Astrocyte (in vitro differentiated cells and primary cell): ENCODE results near the gene IFITM5. TPM values are rescaled to one million over a fixed set of nuclear protein-coding genes. Genes with fewer than 3 reads are reported as not detected.
A peak's percentile ranks its signal among the peaks of the same experiment; 100 is the strongest.

Experiments
- DNase-seq: peaks from one replicate; pipeline ENCODE4 v3.0.0-alpha.2; 2010; ENCODE audit warnings: low read depth
- FAIRE-seq: peaks from 2 replicates; lab custom pipeline; 2011; peaks lifted over from hg19 to GRCh38; lab: Jason Lieb, UNC
- H2AFZ ChIP-seq: 2 replicates; pipeline ENCODE4 v1.6.0; 2012; ENCODE audit warnings: low read depth, low read length, inconsistent platforms
- H3K27ac ChIP-seq: 2 replicates; pipeline ENCODE4 v1.5.1; 2011; ENCODE audit warnings: low read depth, low read length, inconsistent platforms
- H3K27me3 ChIP-seq: 2 replicates; pipeline ENCODE4 v1.6.0; 2011; ENCODE audit warnings: low read length, inconsistent platforms; ENCODE audit not compliant: insufficient read depth
- H3K36me3 ChIP-seq: 2 replicates; pipeline ENCODE4 v1.5.1; 2011; ENCODE audit warnings: low read length, inconsistent platforms; ENCODE audit not compliant: insufficient read depth
- H3K4me1 ChIP-seq: 2 replicates; pipeline ENCODE4 v1.5.1; 2011; ENCODE audit warnings: low read length, inconsistent platforms; ENCODE audit not compliant: insufficient read depth
- H3K4me2 ChIP-seq: 2 replicates; pipeline ENCODE4 v1.6.0; 2012; ENCODE audit warnings: low read length, inconsistent platforms
- H3K4me3 ChIP-seq: 2 replicates; pipeline ENCODE4 v1.5.1; 2011; ENCODE audit warnings: low read depth, mild to moderate bottlenecking, low read length, inconsistent platforms; ENCODE audit not compliant: insufficient read depth
- H3K79me2 ChIP-seq: 2 replicates; pipeline ENCODE4 v1.6.0; 2012; ENCODE audit warnings: mild to moderate bottlenecking, low read length, inconsistent platforms; ENCODE audit not compliant: insufficient read depth
- H3K9ac ChIP-seq: 2 replicates; pipeline ENCODE4 v1.6.0; 2012; ENCODE audit warnings: mild to moderate bottlenecking, low read length, inconsistent platforms
- H3K9me3 ChIP-seq: 2 replicates; pipeline ENCODE4 v1.5.1; 2012; ENCODE audit warnings: low read depth, mild to moderate bottlenecking, low read length, inconsistent platforms; ENCODE audit not compliant: insufficient read depth
- H4K20me1 ChIP-seq: 2 replicates; pipeline ENCODE4 v1.6.0; 2012; ENCODE audit warnings: low read length, inconsistent platforms; ENCODE audit not compliant: insufficient read depth
- H3K27ac Mint-ChIP-seq: one replicate; pipeline ENCODE4 v1.8.0; 2021; ENCODE audit warnings: mild to moderate bottlenecking, mixed read lengths; ENCODE audit not compliant: unreplicated experiment
- H3K27me3 Mint-ChIP-seq: one replicate; pipeline ENCODE4 v1.8.0; 2021; ENCODE audit warnings: low read depth, mixed read lengths; ENCODE audit not compliant: unreplicated experiment
- H3K36me3 Mint-ChIP-seq: one replicate; pipeline ENCODE4 v1.8.0; 2021; ENCODE audit warnings: low read depth, mixed read lengths; ENCODE audit not compliant: unreplicated experiment
- H3K4me1 Mint-ChIP-seq: one replicate; pipeline ENCODE4 v1.8.0; 2021; ENCODE audit warnings: low read depth, mixed read lengths; ENCODE audit not compliant: unreplicated experiment
- H3K4me3 Mint-ChIP-seq: one replicate; pipeline ENCODE4 v1.8.0; 2021; ENCODE audit warnings: mild to moderate bottlenecking, moderate library complexity, mixed read lengths; ENCODE audit not compliant: unreplicated experiment
- H3K9me3 Mint-ChIP-seq: one replicate; pipeline ENCODE4 v1.8.0; 2021; ENCODE audit warnings: mild to moderate bottlenecking, mixed read lengths; ENCODE audit not compliant: unreplicated experiment
- CTCF ChIP-seq: IDR thresholded peaks from 2 replicates; pipeline ENCODE4 v1.5.1; 2011; ENCODE audit warnings: low read depth, mild to moderate bottlenecking, inconsistent platforms, low read length, moderate library complexity; ENCODE audit not compliant: insufficient read depth
- EZH2 ChIP-seq: IDR thresholded peaks from 2 replicates; pipeline ENCODE4 v1.6.1; 2012; ENCODE audit warnings: mild to moderate bottlenecking, low read length, inconsistent platforms; ENCODE audit not compliant: insufficient read depth
- total RNA-seq: library from RNA; stranded (reverse); gene quantifications from 2 replicates; pipeline ENCODE4 v1.2.1, GENCODE V29; 2021

Gene IFITM5
- total RNA-seq, 1 donor from 2014 or later: not detected

GRCh38 chr11:316891-317301 is 17.6 kb upstream of the IFITM5 start:
- TF ChIP-seq CTCF (no peak), EZH2 (no peak)
- no peaks in the 10 kb centered on the region for H3K36me3 ChIP-seq
- H4K20me1 ChIP-seq: no peaks in the 10 kb centered on the region
- H3K79me2 ChIP-seq: peaks cover 12% of the 10 kb centered on the region
- Mint-ChIP-seq H3K4me3 (peak overlapping the region; percentile 91), H3K9me3 (no peaks in the 10 kb centered on the region), H3K36me3 (peaks cover 7% of the 10 kb centered on the region), H3K27ac (peak overlapping the region; percentile 88), H3K4me1 (peaks cover 28% of the 10 kb centered on the region), H3K27me3 (no peaks in the 10 kb centered on the region)
- no peak overlapping the region for H3K9ac ChIP-seq
- H3K4me2 ChIP-seq: no peak overlapping the region
- no peak overlapping the region for H3K4me3 ChIP-seq
- H3K27ac ChIP-seq: no peak overlapping the region
- DNase-seq (no peak), FAIRE-seq (no peak)
- H3K4me1 ChIP-seq: peaks cover 13% of the 10 kb centered on the region
- no peaks in the 10 kb centered on the region for H3K9me3 ChIP-seq
- peaks cover 26% of the 10 kb centered on the region for H3K27me3 ChIP-seq
- no peak overlapping the region for H2AFZ ChIP-seq

GRCh38 chr11:316031-316701 is 16.8 kb upstream of the IFITM5 start:
- peak; percentile 100 for TF ChIP-seq EZH2
- no peak for TF ChIP-seq CTCF
- H3K4me1 Mint-ChIP-seq: peaks cover 32% of the 10 kb centered on the region
- no peaks in the 10 kb centered on the region for H3K9me3 ChIP-seq
- H3K27ac Mint-ChIP-seq: peak overlapping the region; percentile 88
- H3K36me3 Mint-ChIP-seq: peaks cover 7% of the 10 kb centered on the region
- no peaks in the 10 kb centered on the region for H4K20me1 ChIP-seq
- peaks cover 12% of the 10 kb centered on the region for H3K79me2 ChIP-seq
- H2AFZ ChIP-seq: peak overlapping the region; percentile 32
- peaks cover 13% of the 10 kb centered on the region for H3K4me1 ChIP-seq
- H3K4me3 Mint-ChIP-seq: peak overlapping the region; percentile 91
- H3K36me3 ChIP-seq: no peaks in the 10 kb centered on the region
- H3K27ac ChIP-seq: no peak overlapping the region
- FAIRE-seq (no peak), DNase-seq (no peak)
- peak overlapping the region; percentile 44 for H3K4me2 ChIP-seq
- no peak overlapping the region for H3K9ac ChIP-seq
- no peaks in the 10 kb centered on the region for H3K27me3 Mint-ChIP-seq
- no peaks in the 10 kb centered on the region for H3K9me3 Mint-ChIP-seq
- no peak overlapping the region for H3K4me3 ChIP-seq
- H3K27me3 ChIP-seq: peaks cover 26% of the 10 kb centered on the region

- H3K36me3 Mint-ChIP-seq: peaks cover 5% of the 10 kb centered on the region
- peaks cover 28% of the 10 kb centered on the region for H3K4me1 Mint-ChIP-seq
- Histone ChIP-seq H3K4me3 (no peak overlapping the region), H2AFZ (peak overlapping the region; percentile 32), H3K79me2 (peaks cover 11% of the 10 kb centered on the region), H3K36me3 (no peaks in the 10 kb centered on the region), H3K27me3 (peaks cover 26% of the 10 kb centered on the region), H3K4me2 (peak overlapping the region; percentile 44), H3K27ac (no peak overlapping the region), H3K9ac (no peak overlapping the region), H3K9me3 (no peaks in the 10 kb centered on the region), H4K20me1 (no peaks in the 10 kb centered on the region), H3K4me1 (peaks cover 13% of the 10 kb centered on the region)
- FAIRE-seq: no peak
- TF ChIP-seq CTCF (no peak), EZH2 (no peak)
- H3K27ac Mint-ChIP-seq: peak overlapping the region; percentile 47
- no peaks in the 10 kb centered on the region for H3K27me3 Mint-ChIP-seq
- peak overlapping the region; percentile 95 for H3K4me3 Mint-ChIP-seq
- no peaks in the 10 kb centered on the region for H3K9me3 Mint-ChIP-seq
- DNase-seq: no peak
These were observed 16.2 kb upstream of the IFITM5 start for GRCh38 chr11:315516-315994.
